ENCODE measurements around the gene POLR3A. TPM values are rescaled to one million over a fixed set of nuclear protein-coding genes. Genes with fewer than 3 reads are reported as not detected.

POLR3A gene
- total RNA-seq, 1 donor from 2014 or later, result 16.9 TPM

DNA sequence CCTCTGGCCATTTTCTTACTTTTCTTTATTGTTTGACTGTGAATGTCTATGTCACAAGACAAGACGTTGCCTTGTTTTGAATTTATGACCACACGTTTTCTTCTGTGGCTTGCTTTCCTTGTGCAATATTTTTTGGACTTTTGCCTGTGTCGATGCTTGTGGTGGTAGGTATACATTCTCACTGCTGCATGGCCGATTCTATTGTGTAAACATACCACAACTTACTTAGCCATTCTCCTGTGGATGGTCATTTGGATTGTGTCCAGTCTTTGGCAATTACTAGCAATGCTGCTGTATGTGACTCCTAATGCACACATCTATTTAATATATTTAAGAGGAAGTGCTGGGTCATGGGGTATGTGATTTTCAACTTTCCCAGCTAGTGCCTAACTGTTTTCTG, 84.8 kb downstream of the POLR3A start:
- H3K4me3 ChIP-seq, result no peak overlapping the region
- no peak for TF ChIP-seq POLR2AphosphoS5 (IDR thresholded peaks at IDR 0.05; ENCODE audit: insufficient read depth in 1 of 2, low read depth in 1 of 2)
- peaks cover 13% of the 10 kb centered on the region for H3K4me1 ChIP-seq
- H3K27ac ChIP-seq, result no peak overlapping the region
- no peaks in the 10 kb centered on the region for H3K36me3 ChIP-seq
- intact Hi-C loops (cut with DNase I), result no loop called here
- H3K9me3 ChIP-seq, result no peaks in the 10 kb centered on the region
- no peak for DNase-seq (ENCODE audit: extremely low spot score in 2 of 2)
- H3K27me3 ChIP-seq, result no peaks in the 10 kb centered on the region

DNA sequence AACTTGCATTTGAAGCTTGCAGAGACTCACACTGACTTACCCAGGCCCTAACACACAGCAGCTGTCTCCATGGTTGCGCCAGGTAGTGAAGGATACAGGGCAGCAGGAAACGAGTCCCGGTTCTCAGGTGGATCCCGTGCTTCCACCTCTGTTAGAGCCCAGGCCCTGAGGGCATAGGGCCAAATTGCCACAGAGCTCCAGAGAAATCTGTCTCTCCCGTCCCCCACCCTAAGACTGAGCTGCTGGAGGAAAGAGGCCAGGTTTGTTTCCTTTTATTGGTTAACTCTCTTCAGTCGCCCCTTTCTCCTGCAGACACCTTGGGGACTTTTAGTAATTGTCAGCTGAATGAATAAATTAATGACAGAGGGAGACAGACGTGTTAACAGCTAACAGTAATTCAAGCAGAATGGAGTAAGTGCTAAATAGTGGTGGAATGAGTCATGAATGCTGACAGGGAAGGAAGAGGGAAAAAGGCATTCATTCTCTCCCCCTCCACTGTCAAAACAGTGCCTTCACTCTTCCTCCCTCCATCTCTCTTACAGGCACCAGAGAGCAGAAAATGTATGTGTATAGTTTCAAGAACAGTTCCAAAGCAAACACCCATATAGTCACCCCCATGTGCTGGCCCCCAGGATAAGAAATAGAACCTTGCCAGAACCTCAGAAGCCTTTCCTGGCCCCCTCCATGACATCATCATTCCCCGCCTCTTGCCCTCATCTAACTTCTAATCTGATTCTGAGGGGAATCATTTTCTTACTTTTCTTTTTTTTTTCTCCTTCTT, 86.0 kb downstream of the POLR3A start:
- no peak overlapping the region for H3K4me3 ChIP-seq
- DNase-seq (ENCODE audit: extremely low spot score in 2 of 2), result no peak
- peaks cover 17% of the 10 kb centered on the region for H3K4me1 ChIP-seq
- H3K36me3 ChIP-seq, result no peaks in the 10 kb centered on the region
- TF ChIP-seq POLR2A (IDR thresholded peaks at IDR 0.05), result no peak
- TF ChIP-seq POLR2AphosphoS5 (IDR thresholded peaks at IDR 0.05; ENCODE audit: insufficient read depth in 1 of 2, low read depth in 1 of 2), result peak in 1 of 2 donors; percentile 14
- TF ChIP-seq, protein P1, sequence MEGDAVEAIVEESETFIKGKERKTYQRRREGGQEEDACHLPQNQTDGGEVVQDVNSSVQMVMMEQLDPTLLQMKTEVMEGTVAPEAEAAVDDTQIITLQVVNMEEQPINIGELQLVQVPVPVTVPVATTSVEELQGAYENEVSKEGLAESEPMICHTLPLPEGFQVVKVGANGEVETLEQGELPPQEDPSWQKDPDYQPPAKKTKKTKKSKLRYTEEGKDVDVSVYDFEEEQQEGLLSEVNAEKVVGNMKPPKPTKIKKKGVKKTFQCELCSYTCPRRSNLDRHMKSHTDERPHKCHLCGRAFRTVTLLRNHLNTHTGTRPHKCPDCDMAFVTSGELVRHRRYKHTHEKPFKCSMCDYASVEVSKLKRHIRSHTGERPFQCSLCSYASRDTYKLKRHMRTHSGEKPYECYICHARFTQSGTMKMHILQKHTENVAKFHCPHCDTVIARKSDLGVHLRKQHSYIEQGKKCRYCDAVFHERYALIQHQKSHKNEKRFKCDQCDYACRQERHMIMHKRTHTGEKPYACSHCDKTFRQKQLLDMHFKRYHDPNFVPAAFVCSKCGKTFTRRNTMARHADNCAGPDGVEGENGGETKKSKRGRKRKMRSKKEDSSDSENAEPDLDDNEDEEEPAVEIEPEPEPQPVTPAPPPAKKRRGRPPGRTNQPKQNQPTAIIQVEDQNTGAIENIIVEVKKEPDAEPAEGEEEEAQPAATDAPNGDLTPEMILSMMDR (IDR thresholded peaks at IDR 0.05), result no peak
- intact Hi-C loops (cut with DNase I), result no loop called here
- no peaks in the 10 kb centered on the region for H3K27me3 ChIP-seq
- peak overlapping the region; percentile 1 for H3K27ac ChIP-seq
- H3K9me3 ChIP-seq, result no peaks in the 10 kb centered on the region

DNA sequence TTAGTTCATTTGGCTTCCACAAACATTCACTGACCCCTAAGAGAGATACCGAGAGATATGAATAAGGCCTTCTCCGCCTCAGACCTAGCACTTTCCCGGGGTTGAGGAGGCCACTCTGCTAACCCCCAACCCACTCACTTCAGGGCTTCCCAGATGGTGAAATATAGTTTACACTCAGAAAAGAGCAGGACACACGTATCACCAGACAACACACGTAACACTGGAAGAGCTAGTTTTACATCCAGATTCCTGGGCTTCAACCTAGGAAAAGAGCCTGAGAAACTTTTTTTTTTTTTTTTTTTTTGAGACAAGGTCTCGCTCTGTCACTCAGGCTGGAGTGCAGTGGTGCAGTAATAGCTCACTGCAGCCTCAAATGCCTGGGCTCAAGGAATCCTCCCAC, 87.5 kb downstream of the POLR3A start:
- Histone ChIP-seq H3K27ac (no peak overlapping the region), H3K4me3 (no peak overlapping the region), H3K27me3 (no peaks in the 10 kb centered on the region), H3K36me3 (no peaks in the 10 kb centered on the region), H3K4me1 (peaks cover 17% of the 10 kb centered on the region), H3K9me3 (no peaks in the 10 kb centered on the region)
- intact Hi-C loops (cut with DNase I), result no loop called here
- TF ChIP-seq, protein P1 (IDR thresholded peaks at IDR 0.05), result no peak
- TF ChIP-seq POLR2A (IDR thresholded peaks at IDR 0.05) (no peak), POLR2AphosphoS5 (IDR thresholded peaks at IDR 0.05; ENCODE audit: insufficient read depth in 1 of 2, low read depth in 1 of 2) (no peak)
- no peak for DNase-seq (ENCODE audit: extremely low spot score in 2 of 2)

DNA sequence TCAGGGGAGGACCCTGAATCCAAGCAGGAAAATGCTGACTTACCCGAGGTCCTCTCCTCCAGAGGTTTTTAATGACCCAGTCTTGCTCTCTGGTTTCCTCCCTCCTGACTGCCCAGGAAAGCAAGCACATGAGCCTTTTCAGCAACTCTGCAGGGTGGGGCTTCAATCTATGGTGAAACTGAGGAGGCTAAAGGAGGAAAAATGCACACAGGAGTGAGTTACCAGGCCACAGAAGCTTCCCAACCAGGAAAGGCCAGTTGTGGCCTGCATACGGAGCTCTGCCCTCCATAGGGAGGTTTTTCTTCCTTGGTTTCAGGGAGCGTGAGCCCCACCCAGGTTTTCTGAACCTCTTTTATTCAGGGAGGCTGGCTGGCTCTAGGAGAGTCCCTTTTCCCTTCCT, 88.7 kb downstream of the POLR3A start:
- Histone ChIP-seq H3K36me3 (no peaks in the 10 kb centered on the region), H3K4me1 (peaks cover 17% of the 10 kb centered on the region), H3K27ac (peak overlapping the region; percentile 26), H3K4me3 (no peak overlapping the region), H3K9me3 (no peaks in the 10 kb centered on the region), H3K27me3 (no peaks in the 10 kb centered on the region)
- intact Hi-C loops (cut with DNase I), result no loop called here
- DNase-seq (ENCODE audit: extremely low spot score in 2 of 2), result no peak
- TF ChIP-seq POLR2AphosphoS5 (IDR thresholded peaks at IDR 0.05; ENCODE audit: insufficient read depth in 1 of 2, low read depth in 1 of 2) (no peak), POLR2A (IDR thresholded peaks at IDR 0.05) (no peak)
- TF ChIP-seq, protein P1 (IDR thresholded peaks at IDR 0.05), result no peak

DNA sequence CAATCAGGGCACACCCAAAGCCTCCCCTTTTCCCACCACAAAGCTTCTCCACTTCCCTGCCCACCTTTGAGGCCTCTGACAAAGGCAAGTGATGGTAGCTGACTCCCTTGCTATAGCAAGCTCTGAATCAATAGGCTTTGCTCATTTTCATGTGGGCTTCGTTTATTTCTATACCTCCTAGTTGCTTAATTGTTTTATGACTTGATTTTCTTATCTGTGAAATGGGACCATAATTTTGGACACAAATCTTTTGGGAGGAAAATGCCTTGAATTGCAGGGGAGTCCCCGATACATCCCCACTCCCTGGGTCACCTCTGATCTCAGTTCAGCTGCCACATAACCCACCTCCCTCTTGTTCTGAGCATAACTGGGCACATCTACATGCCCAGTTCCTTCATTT, 89.1 kb downstream of the POLR3A start:
- H3K27me3 ChIP-seq, result no peaks in the 10 kb centered on the region
- H3K27ac ChIP-seq, result peak overlapping the region; percentile 39
- peaks cover 17% of the 10 kb centered on the region for H3K4me1 ChIP-seq
- no peaks in the 10 kb centered on the region for H3K9me3 ChIP-seq
- H3K4me3 ChIP-seq, result no peak overlapping the region
- intact Hi-C loops (cut with DNase I), result no loop called here
- DNase-seq (ENCODE audit: extremely low spot score in 2 of 2), result no peak
- no peaks in the 10 kb centered on the region for H3K36me3 ChIP-seq
- TF ChIP-seq POLR2A (IDR thresholded peaks at IDR 0.05) (no peak), POLR2AphosphoS5 (IDR thresholded peaks at IDR 0.05; ENCODE audit: insufficient read depth in 1 of 2, low read depth in 1 of 2) (no peak)
- TF ChIP-seq, protein P1 (IDR thresholded peaks at IDR 0.05), result no peak
